Fibroblast of skin of abdomen (primary cell): ENCODE data around the gene EIF3L.

Experiments used
- DNase-seq: peaks from one replicate; pipeline ENCODE4 v3.0.0-alpha.2; 2013

The EIF3L gene

DNA sequence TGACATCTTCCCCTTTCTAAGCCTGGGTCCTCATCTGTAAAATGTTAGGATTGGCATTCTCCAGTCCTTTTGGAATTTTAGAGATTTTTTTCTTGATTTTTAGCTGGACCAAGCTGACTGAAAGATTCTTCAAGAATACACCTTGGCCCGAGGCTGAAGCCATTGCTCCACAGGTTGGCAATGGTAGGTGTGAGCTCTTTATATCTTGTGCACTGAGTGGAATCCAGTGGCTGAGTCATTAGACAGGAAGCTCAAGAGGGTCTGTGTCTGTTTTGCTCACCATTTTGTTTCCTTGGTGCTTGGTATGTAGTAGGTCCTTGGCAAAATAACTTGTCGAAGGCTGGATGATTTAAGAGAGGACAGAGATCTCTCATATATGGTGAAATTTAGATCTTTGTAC is 6.2 kb downstream of the EIF3L start:
- no peak for DNase-seq

DNA sequence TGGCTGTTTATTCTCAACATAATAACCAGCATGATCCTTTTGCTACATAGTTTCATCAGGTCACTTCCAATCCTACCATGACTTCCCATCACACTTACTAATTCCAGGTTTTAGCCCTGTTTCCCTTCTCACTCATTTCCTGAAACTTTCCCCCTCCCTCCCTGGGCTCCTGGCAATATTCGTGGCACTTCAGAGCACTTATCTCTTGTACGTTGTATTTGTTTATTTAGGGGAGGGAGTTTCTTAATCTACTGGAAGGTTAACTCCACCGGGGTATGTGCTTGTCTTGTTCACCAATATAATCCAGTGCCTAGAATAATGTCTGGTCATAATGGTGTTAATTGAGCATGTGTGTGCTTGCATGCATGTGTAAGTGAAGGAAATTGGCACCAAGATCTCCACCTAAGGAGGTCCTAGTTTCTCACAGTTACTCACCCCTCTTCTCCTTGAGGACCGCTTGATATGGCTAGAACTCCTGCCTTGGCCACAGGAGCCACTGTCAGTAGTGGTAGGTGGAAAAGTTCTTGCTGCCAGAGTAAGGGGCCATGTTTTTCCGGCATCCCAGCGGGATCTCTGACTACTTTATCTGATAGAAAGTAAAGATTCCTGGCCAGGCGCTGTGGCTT is 11.7 kb downstream of the EIF3L start:
- no peak for DNase-seq

DNA sequence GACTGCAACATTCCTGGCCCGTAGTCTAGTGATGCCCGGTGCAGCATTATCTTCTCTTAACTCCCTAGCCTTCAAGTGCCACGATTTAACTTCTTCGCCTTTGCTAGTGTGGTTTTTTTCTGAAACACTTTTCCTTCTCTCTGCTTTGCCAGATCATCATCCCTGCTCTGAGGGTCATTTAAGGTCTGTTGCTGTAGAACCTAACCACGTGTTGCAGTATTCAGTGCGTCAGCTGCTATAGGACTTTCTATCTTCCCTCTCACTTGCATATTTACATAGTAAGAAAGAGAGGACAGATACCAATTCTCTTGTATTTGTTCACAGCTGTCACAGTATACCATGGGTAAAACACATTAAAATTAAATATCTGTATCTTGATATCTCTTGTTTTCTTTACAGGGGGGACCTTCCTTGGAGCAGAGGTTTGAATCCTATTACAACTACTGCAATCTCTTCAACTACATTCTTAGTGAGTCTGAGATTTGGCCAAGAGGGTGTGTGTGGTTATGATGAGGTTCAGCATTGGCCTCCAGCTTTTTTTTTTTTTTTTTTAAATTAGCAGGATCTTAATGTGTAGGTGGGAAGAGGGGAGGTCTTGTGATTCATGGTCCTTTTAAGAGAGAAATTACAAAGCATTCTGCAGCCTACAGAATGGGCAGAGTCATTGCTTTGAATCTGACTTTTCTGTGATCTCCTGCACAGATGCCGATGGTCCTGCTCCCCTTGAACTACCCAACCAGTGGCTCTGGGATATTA is 13.5 kb downstream of the EIF3L start:
- no peak for DNase-seq

DNA sequence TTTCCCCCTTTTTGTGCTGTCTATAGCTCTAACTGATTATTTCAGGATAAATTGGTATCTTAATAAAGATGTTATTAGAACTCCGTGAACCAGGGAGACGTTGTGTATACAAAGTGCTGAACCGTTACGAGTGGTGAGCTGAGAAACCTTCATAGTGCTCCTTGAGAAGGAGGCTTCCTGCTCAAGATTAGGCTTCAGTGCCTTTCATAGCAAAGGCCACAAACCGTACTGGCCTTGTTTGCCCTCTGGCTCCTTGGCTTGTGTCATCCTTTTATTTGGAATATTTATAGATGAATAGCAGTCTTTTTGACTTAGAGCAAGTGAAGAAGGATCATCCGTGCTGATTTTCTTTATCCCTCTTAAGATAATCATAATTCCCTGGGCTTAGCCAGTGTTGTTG is 16.3 kb downstream of the EIF3L start:
- DNase-seq, result no peak

DNA sequence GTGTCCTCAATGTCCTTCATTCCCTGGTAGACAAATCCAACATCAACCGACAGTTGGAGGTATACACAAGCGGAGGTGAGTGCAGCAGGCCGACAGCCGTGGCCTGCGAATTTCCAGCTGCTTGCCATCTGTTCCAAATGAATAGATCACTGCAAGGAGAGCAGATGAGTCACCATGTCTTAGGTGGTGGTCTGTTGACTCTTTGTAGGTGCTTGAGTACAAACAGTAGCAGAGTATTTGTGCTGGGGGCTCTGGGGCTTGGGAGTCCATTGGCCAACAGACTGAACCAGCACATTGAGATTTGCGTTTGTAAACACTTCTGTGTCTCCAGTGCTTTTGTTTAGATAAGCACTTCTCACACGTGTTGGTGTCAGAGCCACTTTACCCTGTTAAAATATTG is 21.1 kb downstream of the EIF3L start:
- peak; percentile 37 for DNase-seq

DNA sequence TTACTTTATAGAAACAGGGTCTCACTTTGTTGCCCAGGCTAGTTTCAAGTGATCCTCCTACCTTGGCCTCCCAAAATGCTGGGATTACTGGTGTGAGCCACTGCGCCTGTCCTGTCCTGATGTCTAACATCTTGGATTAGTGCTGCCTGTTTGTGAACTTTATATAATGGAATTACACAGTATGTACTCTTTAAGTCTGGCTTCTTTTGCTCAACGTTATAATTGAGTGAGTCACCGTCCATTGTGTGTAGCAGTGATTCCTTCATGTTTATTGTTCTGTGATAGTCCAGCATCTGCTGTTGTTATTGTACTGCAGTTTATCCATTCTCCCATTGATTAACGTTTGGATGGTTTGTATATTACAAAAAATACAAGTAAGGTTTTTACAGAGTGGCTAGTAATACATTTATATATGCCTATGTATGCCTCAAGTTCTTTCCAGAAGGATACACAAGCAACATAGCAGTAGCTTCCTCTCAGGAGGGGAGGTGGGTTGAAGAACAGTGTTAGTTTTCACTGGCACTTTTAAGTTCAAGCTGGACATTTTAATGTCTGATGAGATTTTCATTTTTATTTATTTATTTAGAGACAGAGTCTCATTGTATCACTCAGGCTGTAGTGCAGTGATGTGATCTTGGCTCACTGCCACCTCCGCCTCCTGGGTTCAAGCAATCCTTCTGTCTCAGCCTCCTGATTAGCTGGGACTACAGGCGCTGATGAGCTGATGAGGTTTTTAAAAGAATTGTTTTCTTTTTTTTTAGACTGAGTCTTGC is 31.6 kb downstream of the EIF3L start:
- DNase-seq, result peak; percentile 59

DNA sequence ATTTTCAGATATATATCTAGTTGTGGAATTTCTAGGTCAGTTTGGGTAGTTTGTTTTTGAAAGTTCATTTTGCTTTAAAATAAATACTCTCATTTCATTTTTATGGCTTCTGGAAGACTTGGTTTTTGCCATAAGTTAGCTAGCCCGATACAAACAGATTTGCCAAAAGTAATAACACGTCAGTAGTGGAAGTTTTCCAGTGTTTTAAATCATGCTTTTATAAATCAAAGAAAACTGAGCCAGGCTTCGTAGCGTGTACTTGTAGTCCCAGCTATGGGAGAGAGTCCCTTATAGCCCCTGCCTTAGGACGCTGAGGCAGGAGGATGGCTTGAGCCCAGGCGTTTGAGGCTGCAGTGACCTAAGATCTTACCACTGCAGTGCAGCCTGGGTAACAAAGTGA is 35.2 kb downstream of the EIF3L start:
- DNase-seq, result peak; percentile 65

DNA sequence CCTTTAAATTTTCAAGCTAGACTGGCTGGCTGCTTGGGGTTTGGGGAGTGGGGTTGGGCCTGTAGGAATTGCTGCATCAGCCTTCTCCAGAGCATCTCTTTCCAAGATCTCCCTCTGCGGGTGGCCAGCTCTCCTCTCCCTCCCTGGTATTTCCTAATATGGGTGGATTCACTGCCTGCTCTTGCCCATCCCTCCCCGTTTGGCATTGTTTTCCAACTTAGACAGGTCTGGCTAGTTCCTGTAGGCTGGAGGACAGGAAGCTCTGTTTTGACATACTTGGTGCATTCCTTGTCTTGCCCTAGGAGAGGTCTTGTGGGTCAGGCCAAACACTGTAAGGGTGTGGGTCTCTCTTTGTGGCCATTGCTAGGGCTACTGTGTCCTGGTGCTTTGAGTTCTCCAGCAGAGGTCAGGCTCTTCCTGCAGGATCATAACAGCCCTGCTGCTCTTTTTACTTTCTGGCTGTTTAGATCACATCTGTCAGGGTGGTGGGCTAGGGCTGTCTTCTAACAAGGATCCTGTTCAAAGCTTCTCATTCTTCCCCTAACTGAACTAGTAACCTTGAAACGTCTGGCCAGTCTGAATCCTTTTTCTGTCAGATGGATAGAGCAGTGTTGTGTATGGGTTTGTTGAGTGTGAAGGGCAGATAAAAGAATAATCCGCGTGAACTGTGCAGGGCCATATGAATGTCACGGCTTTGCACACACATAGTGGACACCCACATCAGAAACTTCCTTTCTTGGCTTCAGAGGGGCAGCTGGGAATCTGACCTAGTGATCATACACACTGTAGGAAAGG is 38.6 kb downstream of the EIF3L start:
- DNase-seq, result peak; percentile 94

DNA sequence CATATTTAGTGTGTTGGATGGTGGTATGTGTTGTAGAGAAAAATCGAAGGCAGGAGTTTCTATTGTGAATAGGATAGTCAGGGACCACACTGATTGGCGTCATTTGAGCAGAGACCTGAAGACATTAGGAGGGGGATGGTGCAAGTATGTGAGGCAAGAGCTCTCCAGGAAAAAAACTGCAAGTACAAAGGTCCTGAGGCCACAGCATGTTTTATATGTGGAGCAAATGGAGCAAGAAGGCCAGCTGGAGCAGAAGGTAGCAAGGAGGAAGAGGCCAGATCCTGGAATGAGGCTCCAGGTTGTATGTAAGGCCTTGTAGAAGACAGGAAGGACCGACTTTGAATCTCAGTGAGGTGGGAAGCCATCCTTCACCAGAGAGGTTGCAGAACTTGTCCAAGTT is 42.7 kb downstream of the EIF3L start:
- no peak for DNase-seq

DNA sequence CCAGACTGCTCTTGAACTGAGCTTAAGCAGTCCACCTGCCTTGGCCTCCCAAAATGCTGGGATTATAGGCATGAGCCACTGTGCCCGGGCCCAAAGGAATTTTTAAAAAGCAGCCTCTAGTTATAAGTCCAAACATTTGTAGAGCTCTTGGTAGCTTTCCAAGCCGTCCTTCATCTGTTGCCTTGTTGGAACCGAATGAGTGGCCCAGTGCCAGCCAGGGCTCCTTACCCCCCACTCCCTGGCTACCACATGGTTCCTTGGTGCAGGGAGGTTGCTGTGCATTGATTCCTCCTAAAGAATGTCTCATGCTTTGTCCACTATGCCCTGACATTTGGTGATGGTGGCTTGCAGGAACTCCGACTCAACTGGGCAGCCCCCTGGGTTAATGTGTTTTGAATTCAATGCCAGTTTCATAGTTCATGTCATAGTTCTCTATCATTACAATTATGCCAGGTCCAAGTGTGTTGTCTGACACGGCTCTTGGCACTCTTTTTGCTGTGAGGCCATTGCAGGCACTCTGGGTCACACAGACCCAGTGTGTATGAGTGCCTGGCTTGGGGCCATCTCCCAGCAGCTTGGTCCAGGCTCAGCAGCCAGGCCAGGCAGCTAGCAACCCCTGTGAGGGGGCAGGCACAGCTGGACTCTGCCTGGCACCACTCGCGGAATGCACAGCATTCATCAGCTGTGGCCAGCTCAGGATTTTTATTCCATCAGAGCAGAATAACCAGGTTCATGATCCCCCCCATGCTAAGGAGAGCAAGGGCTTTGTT is 43.5 kb downstream of the EIF3L start:
- peak; percentile 29 for DNase-seq

DNA sequence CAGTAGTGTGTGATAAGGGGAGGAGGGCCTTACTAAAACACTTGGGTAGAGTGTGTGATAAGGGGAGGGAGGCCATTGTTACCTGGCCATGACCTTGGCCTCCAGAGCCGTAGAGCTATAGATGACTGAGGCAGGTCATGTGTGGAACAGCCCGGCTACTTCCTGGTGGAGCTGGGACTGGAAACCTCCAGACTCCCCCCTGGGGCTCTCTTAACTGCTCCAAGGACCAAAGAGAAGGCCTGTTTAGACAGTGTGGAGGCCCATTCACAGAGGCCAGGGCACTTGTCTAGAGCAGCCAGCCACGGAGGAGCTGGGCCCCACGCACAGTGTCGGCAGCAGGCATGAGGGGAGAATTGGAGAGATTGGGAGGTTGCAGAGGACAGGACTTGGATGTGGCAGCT is 44.4 kb downstream of the EIF3L start:
- no peak for DNase-seq

DNA sequence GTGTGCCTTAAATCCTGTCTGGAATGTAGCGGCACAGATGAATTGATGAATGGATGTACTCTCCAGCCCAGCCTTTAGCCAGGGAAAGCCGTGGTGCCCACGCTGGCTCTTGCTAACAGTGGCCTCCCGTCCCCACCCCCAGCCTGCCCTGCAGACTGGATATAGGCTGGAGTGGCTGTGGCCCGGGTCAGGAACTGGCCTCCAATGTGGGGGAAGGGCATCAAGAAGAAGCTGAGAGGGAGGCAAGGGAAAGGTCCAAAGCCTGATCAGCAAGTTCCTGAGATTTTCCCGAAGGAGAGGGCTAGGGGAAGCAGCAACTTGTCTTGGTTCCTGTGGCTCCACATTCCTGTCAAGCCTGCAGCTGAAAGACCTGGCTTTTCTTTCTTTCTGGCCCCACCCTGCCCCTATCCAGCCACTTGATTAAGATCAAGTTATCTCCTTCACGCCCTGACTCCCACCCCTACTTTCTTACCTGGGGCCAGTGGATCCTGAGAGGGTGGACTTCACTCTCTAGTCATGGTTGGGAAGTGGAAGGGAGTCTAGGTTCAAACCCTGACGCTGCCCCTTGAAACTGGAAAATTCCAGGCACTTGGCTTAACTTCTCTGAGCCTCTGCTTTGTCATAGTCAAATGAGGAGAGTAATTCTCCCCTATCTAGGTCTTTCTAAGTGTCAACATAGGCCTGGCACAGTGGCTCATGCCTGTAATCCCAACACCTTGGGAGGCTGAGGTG is 45.9 kb downstream of the EIF3L start:
- DNase-seq, result no peak

DNA sequence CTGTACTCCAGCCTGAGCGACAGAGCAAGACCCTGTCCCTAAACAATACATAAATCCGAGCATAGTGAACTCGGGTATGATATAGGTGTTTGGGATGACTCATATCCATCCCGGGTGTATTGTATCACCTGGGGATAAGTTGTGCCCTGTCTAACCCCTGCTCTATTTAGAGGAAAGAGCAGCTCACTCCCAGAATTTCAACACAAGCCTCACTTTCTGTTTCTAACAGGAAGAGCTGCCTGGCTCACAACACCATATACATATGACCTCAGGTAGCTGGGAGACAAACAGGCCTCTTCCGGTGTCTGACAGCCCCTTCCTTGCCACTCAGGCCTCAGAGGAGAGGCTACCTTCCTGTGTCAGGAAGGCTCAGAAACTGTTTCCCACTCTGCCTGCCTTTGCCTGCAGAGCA is 47.0 kb downstream of the EIF3L start:
- no peak for DNase-seq

DNA sequence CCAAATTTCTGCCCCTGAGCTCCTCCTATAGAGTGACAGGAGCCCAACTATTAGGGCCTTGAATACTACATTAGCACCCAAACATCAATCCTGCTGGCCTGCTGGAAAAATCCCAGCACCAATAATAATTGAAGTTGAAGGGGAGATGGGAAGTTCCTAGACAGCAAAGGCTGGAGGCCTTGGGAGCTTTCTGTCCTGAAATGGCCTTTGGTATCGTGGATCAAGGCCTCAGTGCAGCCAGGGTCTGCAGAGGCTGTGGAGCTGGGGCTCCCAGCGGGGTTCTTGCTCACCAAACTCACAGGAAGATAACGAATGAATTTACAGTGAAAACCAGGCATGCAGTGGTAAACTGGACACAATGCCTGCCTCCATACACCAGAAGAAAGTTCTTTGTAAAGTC is 47.7 kb downstream of the EIF3L start:
- no peak for DNase-seq

DNA sequence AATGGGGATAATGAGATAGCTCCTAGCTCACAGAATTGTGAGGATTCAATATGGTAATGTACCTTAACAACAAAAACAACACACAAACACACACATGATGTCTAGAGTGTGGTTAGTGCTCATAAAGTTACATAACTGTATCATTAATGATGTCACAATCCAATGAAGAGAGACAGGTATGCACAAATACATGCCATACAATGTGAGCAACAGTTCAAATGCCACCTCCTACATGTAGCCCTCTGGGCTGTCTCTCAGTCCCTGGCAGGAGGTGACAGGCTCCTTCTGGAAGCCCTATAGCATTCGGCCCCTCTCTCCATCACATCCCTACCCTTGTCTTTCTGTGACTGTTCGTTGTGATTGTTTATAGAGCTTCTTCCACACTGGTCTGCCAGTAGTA is 48.6 kb downstream of the EIF3L start:
- no peak for DNase-seq

DNA sequence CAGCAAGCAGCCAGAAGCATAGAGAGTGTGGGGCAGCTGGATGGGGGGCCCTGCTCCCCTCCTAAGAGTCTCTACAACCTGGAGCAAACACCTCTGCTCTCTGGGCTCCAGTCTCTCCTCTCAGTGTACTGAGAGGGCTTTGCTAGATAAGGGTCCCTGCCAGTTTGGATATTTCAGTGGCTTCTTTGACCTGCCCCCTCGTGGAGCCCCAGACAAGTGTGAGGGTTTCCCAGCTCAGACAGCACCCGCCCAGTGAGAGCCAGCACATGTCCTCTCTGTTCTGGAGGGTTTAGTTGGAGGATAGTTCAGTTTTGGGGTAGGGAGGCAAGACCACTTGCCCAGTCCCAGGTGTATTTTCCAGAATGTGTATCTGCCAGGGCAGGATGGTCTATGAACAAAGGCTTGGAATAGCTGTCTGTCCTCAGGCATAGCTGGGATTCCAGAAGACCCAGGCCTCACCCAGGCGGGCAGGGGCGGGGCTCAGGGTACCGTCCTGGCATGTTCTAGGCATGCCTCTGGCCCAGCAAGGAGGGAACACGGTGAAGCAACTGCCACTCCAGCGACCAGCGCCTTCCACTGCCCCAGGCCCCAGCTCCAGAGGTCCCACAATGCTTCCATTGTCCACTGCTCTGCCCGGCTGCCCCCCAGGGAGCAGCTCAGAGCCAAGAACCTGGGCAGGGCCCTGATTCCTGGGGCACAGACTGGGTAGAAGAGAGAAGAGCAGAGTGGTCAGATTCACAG is 49.4 kb downstream of the EIF3L start:
- no peak for DNase-seq

DNA sequence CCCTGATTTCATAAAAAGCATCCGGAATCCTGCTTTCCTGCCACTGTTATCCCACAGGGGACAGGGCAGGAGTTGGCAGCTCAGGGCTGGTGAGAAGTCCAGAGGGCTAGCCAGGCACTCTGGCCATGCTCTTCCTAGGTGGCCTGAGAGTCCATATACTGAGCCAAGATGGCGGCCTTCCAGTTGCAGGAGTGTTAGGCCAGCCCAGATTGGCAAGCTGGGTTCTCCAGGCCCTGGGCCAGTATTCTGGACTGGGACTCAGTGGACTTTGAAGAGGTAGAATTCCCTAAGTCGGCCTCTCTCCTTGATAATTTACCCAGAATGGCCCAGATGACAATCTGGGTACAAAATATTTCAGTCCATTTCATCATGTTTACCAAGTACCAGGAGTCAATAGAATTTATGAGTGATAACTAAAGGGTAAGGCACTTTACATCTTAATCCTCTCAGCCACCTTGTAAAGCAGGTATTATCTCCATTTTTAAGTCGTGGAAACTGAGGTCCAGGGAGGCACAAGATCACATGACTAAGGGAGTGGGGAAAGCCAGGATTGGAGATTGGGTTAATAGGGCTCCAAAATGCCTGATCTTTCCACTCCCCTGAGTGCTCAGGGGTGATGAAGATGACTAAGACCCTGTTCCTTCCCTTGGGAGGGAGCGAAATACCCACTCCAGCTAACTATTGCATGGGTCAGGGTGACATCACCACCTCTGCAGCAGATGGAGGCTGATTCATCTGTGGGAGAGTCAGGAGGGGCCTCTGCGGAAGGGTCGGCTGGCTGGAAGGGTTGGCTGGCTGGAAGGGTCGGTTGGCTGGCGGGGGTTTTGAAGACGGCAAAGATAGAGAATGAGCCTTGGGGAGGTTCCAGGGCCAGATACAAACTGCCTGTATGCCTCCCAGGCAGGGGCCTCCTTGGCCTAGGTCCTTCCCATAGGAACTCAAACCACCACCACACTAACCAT is 55.6 kb downstream of the EIF3L start:
- peak; percentile 99 for DNase-seq

DNA sequence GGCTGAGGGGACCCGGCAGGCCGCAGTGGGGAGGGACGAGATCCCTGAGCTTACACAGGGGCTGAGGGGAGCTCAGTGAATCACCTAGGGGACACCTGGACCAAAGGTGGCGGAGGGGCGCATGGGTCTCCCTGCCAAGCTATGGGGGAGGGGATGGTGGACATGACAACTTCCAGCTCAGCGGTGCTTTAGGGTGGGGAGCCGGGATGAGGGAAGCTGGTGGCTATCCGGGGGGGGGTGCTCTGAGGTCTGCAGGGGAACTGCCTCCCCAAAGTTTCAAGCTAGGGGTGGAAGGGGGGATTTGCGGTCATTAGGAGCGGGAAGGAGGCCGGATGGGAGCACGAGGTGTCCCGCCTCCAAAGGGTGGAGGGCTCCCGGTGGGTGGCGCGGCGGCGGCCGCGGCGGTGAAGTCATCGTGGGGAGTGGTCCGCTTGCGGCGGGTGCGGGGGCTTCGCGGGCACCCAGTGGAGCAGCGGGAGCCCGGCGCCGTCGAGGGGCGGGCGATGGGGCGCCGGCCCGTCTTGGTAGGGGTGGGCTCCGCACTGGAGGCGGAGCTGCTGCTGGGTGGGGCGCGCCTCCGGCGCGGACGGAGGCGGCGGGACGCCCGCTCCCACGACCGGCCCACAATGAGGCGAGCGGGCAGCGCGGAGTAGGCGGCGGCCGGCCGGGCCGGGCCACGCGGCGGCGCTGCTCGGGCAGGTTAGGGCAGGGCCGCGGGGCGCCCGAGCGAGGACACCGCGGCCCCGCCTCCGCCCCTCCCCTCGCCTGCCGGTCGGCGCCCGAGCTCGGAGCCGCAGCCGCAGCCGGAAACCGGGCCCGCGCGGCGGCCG is 56.5 kb downstream of the EIF3L start, which contains the start of gene MICALL1:
MICALL1 (plus strand) TSS at position 764 of the 830 bp plus-strand sequence. CDS start 126 bp downstream, outside the sequence.
- peak; percentile 84 for DNase-seq
